ENCODE measurements around the gene NR5A2.

NR5A2 gene

GRCh38 chr1:200131551-200132125 is 104.1 kb downstream of the NR5A2 start:
- no peak for DNase-seq (ENCODE audit: low read depth)
- no peak for TF ChIP-seq CTCF (conservative IDR thresholded peaks at IDR 0.05; ENCODE audit: low read length)
- no peak overlapping the region for H3K4me3 ChIP-seq (ENCODE audit: low read length)

GRCh38 chr1:200133123-200133522 is 105.6 kb downstream of the NR5A2 start:
- no peak overlapping the region for H3K4me3 ChIP-seq (ENCODE audit: low read length)
- DNase-seq (ENCODE audit: low read depth): no peak
- TF ChIP-seq CTCF (conservative IDR thresholded peaks at IDR 0.05; ENCODE audit: low read length): no peak

- no peak overlapping the region for H3K4me3 ChIP-seq (ENCODE audit: low read length)
- TF ChIP-seq CTCF (conservative IDR thresholded peaks at IDR 0.05; ENCODE audit: low read length): no peak
- DNase-seq (ENCODE audit: low read depth): no peak
Measured at GRCh38 chr1:200134116-200134515, 106.6 kb downstream of the NR5A2 start.

- no peak for DNase-seq (ENCODE audit: low read depth)
- no peak overlapping the region for H3K4me3 ChIP-seq (ENCODE audit: low read length)
- no peak for TF ChIP-seq CTCF (conservative IDR thresholded peaks at IDR 0.05; ENCODE audit: low read length)
Measured at GRCh38 chr1:200136384-200136783, 108.9 kb downstream of the NR5A2 start.

GRCh38 chr1:200139661-200140250 is 112.2 kb downstream of the NR5A2 start:
- TF ChIP-seq CTCF (conservative IDR thresholded peaks at IDR 0.05; ENCODE audit: low read length): peak; percentile 85
- H3K4me3 ChIP-seq (ENCODE audit: low read length): no peak overlapping the region
- DNase-seq (ENCODE audit: low read depth): peak; percentile 77

GRCh38 chr1:200143347-200143746 is 115.8 kb downstream of the NR5A2 start:
- DNase-seq (ENCODE audit: low read depth): no peak
- no peak overlapping the region for H3K4me3 ChIP-seq (ENCODE audit: low read length)
- no peak for TF ChIP-seq CTCF (conservative IDR thresholded peaks at IDR 0.05; ENCODE audit: low read length)

GRCh38 chr1:200146100-200146499 is 118.6 kb downstream of the NR5A2 start:
- DNase-seq (ENCODE audit: low read depth): no peak
- no peak for TF ChIP-seq CTCF (conservative IDR thresholded peaks at IDR 0.05; ENCODE audit: low read length)
- H3K4me3 ChIP-seq (ENCODE audit: low read length): no peak overlapping the region

All from AG10803 (cell line).